ENCODE measurements around the gene HBA1.
"Not testable (repeated sequence)": the region's sequence is repeated elsewhere in the genome, so short reads cannot be mapped to it uniquely, and the experiment has no call there.

Gene HBA1

DNA sequence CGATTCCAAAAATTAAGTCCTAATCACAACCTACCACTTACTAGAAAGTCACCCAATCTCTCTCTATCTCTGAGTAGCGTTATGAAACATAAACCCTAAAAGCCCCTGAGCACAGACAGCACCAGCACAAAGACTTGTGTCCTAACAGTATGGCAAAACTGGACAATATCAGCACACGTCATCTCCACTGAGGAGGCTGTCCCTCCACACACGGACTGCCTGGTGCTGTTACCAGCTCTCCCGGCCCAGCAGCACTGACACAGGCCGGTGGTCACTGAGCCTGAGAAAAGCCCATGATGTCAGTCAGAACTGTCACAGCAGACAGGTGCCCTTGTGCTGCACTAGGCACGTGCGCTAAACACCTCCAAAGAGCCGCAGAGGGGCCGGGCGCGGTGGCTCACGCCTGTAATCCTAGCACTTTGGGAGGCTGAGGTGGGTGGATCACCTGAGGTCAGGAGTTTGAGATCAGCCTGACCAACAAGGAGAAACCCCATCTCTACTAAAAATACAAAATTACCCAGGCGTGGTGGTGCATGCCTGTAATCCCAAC, 35.2 kb downstream of the HBA1 start:
- not testable (repeated sequence) for DNase-seq

- DNase-seq: no peak
Measured at GRCh38 chr16:212999-213398, 36.5 kb downstream of the HBA1 start.

- DNase-seq: no peak
Measured at GRCh38 chr16:220021-220420, 43.5 kb downstream of the HBA1 start.
